NCI-H128 (cell line): ENCODE data around the gene F9.

Source experiments
- DNase-seq: peaks from one replicate; lab custom pipeline; 2025; ENCODE audit not compliant: unreplicated experiment; lab: John Stamatoyannopoulos, UW

The F9 gene

DNA sequence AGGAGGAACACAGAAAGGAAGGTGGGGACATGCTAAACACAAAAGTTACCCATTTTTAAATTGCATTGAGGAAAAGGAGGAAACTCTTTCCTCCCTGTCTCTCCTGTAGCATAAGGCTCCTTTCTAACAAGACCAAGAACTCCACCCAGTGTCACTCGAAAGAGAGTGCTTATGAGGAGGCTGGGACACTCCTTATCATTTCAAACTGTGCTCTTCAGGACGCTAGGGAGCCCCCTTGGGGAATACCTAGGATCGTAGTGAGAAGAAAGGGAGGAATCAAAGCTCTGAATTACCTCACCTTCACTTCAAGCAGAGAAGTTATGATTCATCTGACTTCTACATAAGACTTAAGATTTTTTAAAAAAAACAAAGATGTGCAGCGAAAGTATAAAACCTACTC is 65.5 kb downstream of the F9 start:
- no peak for DNase-seq

DNA sequence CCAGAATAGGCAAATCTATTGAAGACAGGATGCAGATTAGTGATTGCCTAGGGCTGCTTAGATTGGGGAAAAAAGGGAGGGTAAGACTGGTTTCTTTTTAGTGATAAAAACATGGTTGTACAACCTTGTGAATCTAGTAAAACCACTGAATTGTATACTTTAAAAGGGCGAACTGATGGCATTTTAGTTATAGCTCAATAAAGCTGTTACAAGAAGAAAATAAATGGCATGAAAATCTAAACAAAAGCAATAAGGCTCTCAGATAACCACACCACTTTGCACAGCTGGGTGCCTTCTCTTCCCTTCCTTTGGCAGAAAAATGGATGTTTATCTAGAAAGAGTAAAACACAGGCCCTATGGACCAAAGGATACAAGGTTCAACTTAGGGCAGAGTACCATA is 69.6 kb downstream of the F9 start:
- no peak for DNase-seq
